ENCODE measurements around the gene CNTF.

The CNTF gene

GRCh38 chr11:58640386-58641023 lies 18.0 kb downstream of the CNTF start:
- Histone ChIP-seq H3K27me3 (ENCODE audit: insufficient read depth, low read length) (no peaks in the 10 kb centered on the region), H3K4me3 (ENCODE audit: low read length) (no peak overlapping the region), H3K9me3 (ENCODE audit: low read length) (peaks cover 2% of the 10 kb centered on the region), H3K4me1 (ENCODE audit: insufficient read depth, low read length) (no peaks in the 10 kb centered on the region), H3K36me3 (ENCODE audit: insufficient read depth, low read length) (no peaks in the 10 kb centered on the region), H2AFZ (ENCODE audit: low read depth, low read length) (no peak overlapping the region)

GRCh38 chr11:58641341-58641740 lies 18.9 kb downstream of the CNTF start:
- no peaks in the 10 kb centered on the region for H3K4me1 ChIP-seq (ENCODE audit: insufficient read depth, low read length)
- H2AFZ ChIP-seq (ENCODE audit: low read depth, low read length) = no peak overlapping the region
- no peaks in the 10 kb centered on the region for H3K36me3 ChIP-seq (ENCODE audit: insufficient read depth, low read length)
- peaks cover 7% of the 10 kb centered on the region for H3K9me3 ChIP-seq (ENCODE audit: low read length)
- no peaks in the 10 kb centered on the region for H3K27me3 ChIP-seq (ENCODE audit: insufficient read depth, low read length)
- H3K4me3 ChIP-seq (ENCODE audit: low read length) = no peak overlapping the region

GRCh38 chr11:58641803-58642581 lies 19.5 kb downstream of the CNTF start:
- Histone ChIP-seq H3K36me3 (ENCODE audit: insufficient read depth, low read length) (no peaks in the 10 kb centered on the region), H3K9me3 (ENCODE audit: low read length) (peaks cover 7% of the 10 kb centered on the region), H2AFZ (ENCODE audit: low read depth, low read length) (no peak overlapping the region), H3K4me3 (ENCODE audit: low read length) (no peak overlapping the region), H3K27me3 (ENCODE audit: insufficient read depth, low read length) (no peaks in the 10 kb centered on the region), H3K4me1 (ENCODE audit: insufficient read depth, low read length) (no peaks in the 10 kb centered on the region)

- Histone ChIP-seq H3K27me3 (ENCODE audit: insufficient read depth, low read length) (no peaks in the 10 kb centered on the region), H3K4me3 (ENCODE audit: low read length) (no peak overlapping the region), H3K4me1 (ENCODE audit: insufficient read depth, low read length) (no peaks in the 10 kb centered on the region), H2AFZ (ENCODE audit: low read depth, low read length) (no peak overlapping the region), H3K9me3 (ENCODE audit: low read length) (peaks cover 7% of the 10 kb centered on the region), H3K36me3 (ENCODE audit: insufficient read depth, low read length) (no peaks in the 10 kb centered on the region)
Observed at GRCh38 chr11:58645854-58646253, 23.4 kb downstream of the CNTF start.

GRCh38 chr11:58647141-58647699 lies 24.8 kb downstream of the CNTF start:
- Histone ChIP-seq H3K9me3 (ENCODE audit: low read length) (peaks cover 7% of the 10 kb centered on the region), H3K4me3 (ENCODE audit: low read length) (no peak overlapping the region), H3K4me1 (ENCODE audit: insufficient read depth, low read length) (no peaks in the 10 kb centered on the region), H3K27me3 (ENCODE audit: insufficient read depth, low read length) (no peaks in the 10 kb centered on the region), H3K36me3 (ENCODE audit: insufficient read depth, low read length) (no peaks in the 10 kb centered on the region), H2AFZ (ENCODE audit: low read depth, low read length) (no peak overlapping the region)

- H3K9me3 ChIP-seq (ENCODE audit: low read length) = peaks cover 7% of the 10 kb centered on the region
- no peaks in the 10 kb centered on the region for H3K27me3 ChIP-seq (ENCODE audit: insufficient read depth, low read length)
- no peaks in the 10 kb centered on the region for H3K36me3 ChIP-seq (ENCODE audit: insufficient read depth, low read length)
- H3K4me3 ChIP-seq (ENCODE audit: low read length) = no peak overlapping the region
- H3K4me1 ChIP-seq (ENCODE audit: insufficient read depth, low read length) = no peaks in the 10 kb centered on the region
- no peak overlapping the region for H2AFZ ChIP-seq (ENCODE audit: low read depth, low read length)
Observed at GRCh38 chr11:58647866-58648265, 25.4 kb downstream of the CNTF start.

- Histone ChIP-seq H3K4me1 (ENCODE audit: insufficient read depth, low read length) (no peaks in the 10 kb centered on the region), H3K36me3 (ENCODE audit: insufficient read depth, low read length) (no peaks in the 10 kb centered on the region), H3K4me3 (ENCODE audit: low read length) (no peak overlapping the region), H3K9me3 (ENCODE audit: low read length) (peaks cover 7% of the 10 kb centered on the region), H2AFZ (ENCODE audit: low read depth, low read length) (no peak overlapping the region), H3K27me3 (ENCODE audit: insufficient read depth, low read length) (no peaks in the 10 kb centered on the region)
Observed at GRCh38 chr11:58649623-58650022, 27.2 kb downstream of the CNTF start.

GRCh38 chr11:58650496-58650895 lies 28.0 kb downstream of the CNTF start:
- Histone ChIP-seq H3K4me1 (ENCODE audit: insufficient read depth, low read length) (no peaks in the 10 kb centered on the region), H3K9me3 (ENCODE audit: low read length) (peaks cover 4% of the 10 kb centered on the region), H2AFZ (ENCODE audit: low read depth, low read length) (no peak overlapping the region), H3K36me3 (ENCODE audit: insufficient read depth, low read length) (no peaks in the 10 kb centered on the region), H3K4me3 (ENCODE audit: low read length) (no peak overlapping the region), H3K27me3 (ENCODE audit: insufficient read depth, low read length) (no peaks in the 10 kb centered on the region)

GRCh38 chr11:58652726-58653280 lies 30.3 kb downstream of the CNTF start:
- Histone ChIP-seq H3K36me3 (ENCODE audit: insufficient read depth, low read length) (no peaks in the 10 kb centered on the region), H3K4me3 (ENCODE audit: low read length) (no peak overlapping the region), H3K4me1 (ENCODE audit: insufficient read depth, low read length) (no peaks in the 10 kb centered on the region), H3K9me3 (ENCODE audit: low read length) (no peaks in the 10 kb centered on the region), H3K27me3 (ENCODE audit: insufficient read depth, low read length) (no peaks in the 10 kb centered on the region), H2AFZ (ENCODE audit: low read depth, low read length) (no peak overlapping the region)

GRCh38 chr11:58654079-58654907 lies 31.8 kb downstream of the CNTF start:
- Histone ChIP-seq H3K4me3 (ENCODE audit: low read length) (no peak overlapping the region), H3K36me3 (ENCODE audit: insufficient read depth, low read length) (no peaks in the 10 kb centered on the region), H3K4me1 (ENCODE audit: insufficient read depth, low read length) (no peaks in the 10 kb centered on the region), H2AFZ (ENCODE audit: low read depth, low read length) (no peak overlapping the region), H3K27me3 (ENCODE audit: insufficient read depth, low read length) (no peaks in the 10 kb centered on the region), H3K9me3 (ENCODE audit: low read length) (no peaks in the 10 kb centered on the region)

GRCh38 chr11:58654908-58655296 lies 32.4 kb downstream of the CNTF start:
- H3K27me3 ChIP-seq (ENCODE audit: insufficient read depth, low read length) = no peaks in the 10 kb centered on the region
- no peaks in the 10 kb centered on the region for H3K9me3 ChIP-seq (ENCODE audit: low read length)
- no peak overlapping the region for H3K4me3 ChIP-seq (ENCODE audit: low read length)
- H2AFZ ChIP-seq (ENCODE audit: low read depth, low read length) = no peak overlapping the region
- H3K36me3 ChIP-seq (ENCODE audit: insufficient read depth, low read length) = no peaks in the 10 kb centered on the region
- H3K4me1 ChIP-seq (ENCODE audit: insufficient read depth, low read length) = no peaks in the 10 kb centered on the region

- no peak overlapping the region for H2AFZ ChIP-seq (ENCODE audit: low read depth, low read length)
- no peaks in the 10 kb centered on the region for H3K9me3 ChIP-seq (ENCODE audit: low read length)
- no peaks in the 10 kb centered on the region for H3K27me3 ChIP-seq (ENCODE audit: insufficient read depth, low read length)
- no peak overlapping the region for H3K4me3 ChIP-seq (ENCODE audit: low read length)
- no peaks in the 10 kb centered on the region for H3K36me3 ChIP-seq (ENCODE audit: insufficient read depth, low read length)
- H3K4me1 ChIP-seq (ENCODE audit: insufficient read depth, low read length) = no peaks in the 10 kb centered on the region
Observed at GRCh38 chr11:58656348-58656747, 33.9 kb downstream of the CNTF start.

GRCh38 chr11:58658623-58659022 lies 36.2 kb downstream of the CNTF start:
- Histone ChIP-seq H3K4me1 (ENCODE audit: insufficient read depth, low read length) (no peaks in the 10 kb centered on the region), H3K27me3 (ENCODE audit: insufficient read depth, low read length) (no peaks in the 10 kb centered on the region), H3K4me3 (ENCODE audit: low read length) (no peak overlapping the region), H3K36me3 (ENCODE audit: insufficient read depth, low read length) (no peaks in the 10 kb centered on the region), H3K9me3 (ENCODE audit: low read length) (no peaks in the 10 kb centered on the region), H2AFZ (ENCODE audit: low read depth, low read length) (no peak overlapping the region)
